ENCODE measurements around the gene MTFMT. TPM values are rescaled to one million over a fixed set of nuclear protein-coding genes. Genes with fewer than 3 reads are reported as not detected.
A peak's percentile ranks its signal among the peaks of the same experiment; 100 is the strongest.
"Not testable (repeated sequence)": the region's sequence is repeated elsewhere in the genome, so short reads cannot be mapped to it uniquely, and the experiment has no call there.

MTFMT gene
- total RNA-seq, 2 experiments from 2014 or later: 19.0 to 19.9 TPM

DNA sequence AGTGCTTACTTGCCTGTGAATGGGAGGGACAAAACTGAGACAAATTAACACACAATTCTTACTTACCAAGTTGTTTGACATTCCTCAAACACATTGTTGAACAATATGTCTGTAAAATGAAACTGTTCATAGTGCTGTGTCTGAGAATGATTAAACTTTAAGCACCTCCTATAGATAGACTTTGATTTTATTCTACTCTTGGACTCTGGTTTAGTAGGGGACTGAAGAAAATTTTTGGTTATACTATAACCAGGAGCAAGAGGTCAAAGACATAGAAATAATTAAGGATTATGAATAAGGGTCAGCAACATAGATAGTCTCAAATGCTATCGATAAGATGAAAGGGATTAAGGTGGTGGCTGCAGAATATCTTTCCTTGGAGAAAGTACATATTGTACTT lies 7.9 kb upstream of the MTFMT start:
- ATAC-seq (no peak), DNase-seq (no peak)
- Mint-ChIP-seq H3K36me3 (ENCODE audit: low read depth) (no peaks in the 10 kb centered on the region), H3K27me3 (no peaks in the 10 kb centered on the region), H3K4me3 (no peak overlapping the region), H3K4me1 (peaks cover 7% of the 10 kb centered on the region), H3K27ac (no peak overlapping the region), H3K9me3 (ENCODE audit: low read depth) (no peaks in the 10 kb centered on the region)
- ChIA-PET POLR2A (no interaction called here), CTCF (no interaction called here)
- intact Hi-C loops (cut with DNase I, micrococcal nuclease): no loop called here

DNA sequence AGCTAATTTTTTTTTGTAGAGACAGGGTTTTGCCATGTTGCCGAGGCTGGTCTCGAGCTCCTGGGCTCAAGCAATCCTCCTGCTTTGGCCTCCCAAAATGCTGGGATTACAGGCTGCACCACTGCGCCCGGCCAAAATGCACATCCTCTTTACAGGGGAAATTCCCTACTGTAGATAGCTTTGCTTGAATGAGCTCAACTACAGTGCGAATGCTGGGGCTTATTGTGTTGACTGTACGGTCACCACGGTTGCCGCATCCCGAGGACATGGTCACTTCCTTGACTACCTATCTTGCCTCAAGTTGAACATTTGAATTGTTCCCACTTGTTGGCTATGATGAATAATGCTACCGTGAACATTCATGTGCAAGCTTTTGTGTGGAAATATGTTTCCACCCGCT lies 5.3 kb upstream of the MTFMT start:
- Mint-ChIP-seq H3K4me1 (peaks cover 7% of the 10 kb centered on the region), H3K9me3 (ENCODE audit: low read depth) (no peaks in the 10 kb centered on the region), H3K4me3 (no peak overlapping the region), H3K27me3 (no peaks in the 10 kb centered on the region), H3K27ac (no peak overlapping the region), H3K36me3 (ENCODE audit: low read depth) (no peaks in the 10 kb centered on the region)
- ChIA-PET POLR2A (interaction anchor here (1.1 kb wide), 1 partner anchor 265 kb away, joined by 5 read pairs; no protein-coding TSS in a partner anchor), CTCF (interaction anchor here (0.6 to 1.7 kb wide), 6 partner anchors 12 to 236 kb away, joined by 3 to 10 read pairs (median 4); no protein-coding TSS in a partner anchor)
- no peak for DNase-seq
- intact Hi-C loops (cut with DNase I, micrococcal nuclease): loop anchor here (5.0 kb wide), 2 partner anchors 263 to 302 kb away; partner anchors contain the start of gene RNU5A-1 (in 1 of the 2)
- no peak for ATAC-seq

DNA sequence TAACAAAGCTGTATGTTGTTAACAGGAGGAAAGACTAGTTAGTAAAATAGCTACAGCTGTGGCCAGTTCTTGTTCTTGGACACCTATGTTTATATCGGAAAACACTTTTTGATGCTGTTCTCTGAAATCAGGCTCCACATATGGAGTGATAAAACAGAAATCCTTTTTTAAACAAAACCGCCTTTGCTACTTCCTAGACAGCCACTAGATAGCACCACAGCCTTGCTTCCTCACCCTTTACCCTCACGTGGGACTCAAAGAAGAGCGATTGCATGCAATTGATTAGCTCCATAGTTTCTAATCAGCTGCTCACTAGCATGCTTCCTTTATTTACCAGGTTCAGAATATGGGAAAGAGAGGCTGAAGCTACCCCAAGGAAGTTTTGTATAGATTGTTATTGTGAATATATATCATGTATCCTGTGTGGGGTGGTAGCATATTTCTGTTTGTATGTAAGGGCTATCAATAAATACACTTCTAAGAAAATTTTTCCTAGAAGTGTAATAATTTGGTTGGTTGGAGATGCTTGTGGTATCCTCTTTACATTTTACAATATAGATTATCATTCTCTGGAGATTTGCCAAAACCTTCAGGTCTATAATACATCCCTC lies 4.3 kb upstream of the MTFMT start:
- no peaks in the 10 kb centered on the region for H3K36me3 Mint-ChIP-seq (ENCODE audit: low read depth)
- ChIA-PET CTCF (interaction anchor here (0.6 to 1.7 kb wide), 18 partner anchors 9 to 346 kb away, joined by 3 to 14 read pairs (median 4); partner anchors contain the start of genes KBTBD13 and SLC51B), POLR2A (interaction anchor here (1.1 kb wide), 1 partner anchor 266 kb away, joined by 5 read pairs; no protein-coding TSS in a partner anchor)
- H3K27me3 Mint-ChIP-seq: no peaks in the 10 kb centered on the region
- intact Hi-C loops (cut with DNase I, micrococcal nuclease): loop anchor here (1.0 to 5.0 kb wide), 6 partner anchors 45 to 352 kb away; partner anchors contain the start of gene RNU5A-1 (in 1 of the 2)
- H3K27ac Mint-ChIP-seq: no peak overlapping the region
- DNase-seq (peak; percentile 45), ATAC-seq (peak; percentile 47)
- peaks cover 7% of the 10 kb centered on the region for H3K4me1 Mint-ChIP-seq
- no peaks in the 10 kb centered on the region for H3K9me3 Mint-ChIP-seq (ENCODE audit: low read depth)
- no peak overlapping the region for H3K4me3 Mint-ChIP-seq

DNA sequence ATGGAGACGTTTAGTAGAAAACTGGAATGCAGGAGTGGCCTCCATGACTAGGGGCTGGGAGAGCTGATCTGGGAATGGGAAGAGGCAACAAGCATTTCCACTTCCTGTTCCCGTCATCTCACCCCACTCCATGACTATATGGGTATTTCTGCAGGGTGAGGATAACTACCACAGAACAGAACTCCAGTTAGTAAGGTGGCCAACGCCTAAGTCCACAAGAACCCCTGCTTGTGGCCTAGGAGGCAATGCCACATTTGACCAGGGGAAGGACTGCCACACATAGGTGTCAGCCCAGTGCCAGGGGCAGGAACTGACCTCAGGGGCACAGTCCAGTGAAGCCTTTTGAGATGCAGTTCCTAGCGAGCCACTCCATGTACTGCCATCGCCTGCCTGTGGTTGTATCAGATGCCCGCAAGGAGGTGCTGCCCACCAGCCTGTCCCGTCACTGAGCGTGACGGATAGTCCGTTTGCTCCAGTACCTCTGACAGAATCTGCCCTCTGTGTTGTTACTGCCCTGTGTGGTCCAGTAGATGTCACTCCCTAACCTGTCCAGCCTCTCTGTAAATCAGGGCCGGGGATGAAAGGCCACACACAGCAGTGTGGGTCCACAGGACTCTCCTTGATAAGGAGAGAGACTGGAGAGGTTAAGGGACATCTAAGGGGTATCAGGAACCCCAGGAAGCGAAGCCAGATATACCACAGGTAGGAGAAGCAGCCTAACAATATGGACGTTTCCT lies 3.5 kb upstream of the MTFMT start:
- DNase-seq: peak; percentile 69
- CTCF ChIA-PET: interaction anchor here (0.7 to 1.7 kb wide), 14 partner anchors 10 to 302 kb away, joined by 3 to 14 read pairs (median 4); partner anchors contain the start of gene SLC51B
- Mint-ChIP-seq H3K27me3 (no peaks in the 10 kb centered on the region), H3K27ac (no peak overlapping the region), H3K4me3 (no peak overlapping the region), H3K9me3 (ENCODE audit: low read depth) (no peaks in the 10 kb centered on the region), H3K36me3 (ENCODE audit: low read depth) (peaks cover 4% of the 10 kb centered on the region), H3K4me1 (peaks cover 12% of the 10 kb centered on the region)
- POLR2A ChIA-PET: no interaction called here
- peak; percentile 59 for ATAC-seq
- intact Hi-C loops (cut with DNase I, micrococcal nuclease): loop anchor here (1.0 to 5.0 kb wide), 6 partner anchors 45 to 352 kb away; partner anchors contain the start of gene RNU5A-1 (in 1 of the 2)

DNA sequence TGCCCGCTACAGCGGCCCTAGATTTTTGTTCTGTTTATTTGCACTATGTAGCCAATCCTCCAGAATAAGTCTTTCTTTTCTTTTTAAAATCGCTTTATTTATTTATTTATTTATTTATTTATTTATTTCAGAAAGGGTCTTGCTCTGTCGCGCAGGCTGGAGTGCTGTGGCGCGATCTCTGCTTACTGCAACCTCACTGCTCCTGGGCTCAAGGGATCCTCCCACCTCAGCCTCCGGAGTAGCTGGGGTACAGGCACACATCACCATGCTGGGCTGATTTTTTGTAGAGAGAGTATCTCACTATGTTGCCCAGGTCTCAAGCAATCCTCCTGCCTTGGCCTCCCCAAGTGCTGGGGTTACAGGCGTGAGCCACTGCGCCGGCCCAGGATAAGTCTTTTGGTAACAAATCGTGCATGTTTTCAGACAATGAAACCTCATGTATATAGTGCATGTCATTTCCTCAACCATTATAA lies 333 bp upstream of the MTFMT start:
- H3K27ac Mint-ChIP-seq: peak overlapping the region; percentile 44
- peaks cover 19% of the 10 kb centered on the region for H3K36me3 Mint-ChIP-seq (ENCODE audit: low read depth)
- intact Hi-C loops (cut with DNase I, micrococcal nuclease): loop anchor here (1.0 to 5.0 kb wide), 11 partner anchors 20 to 297 kb away; partner anchors contain the start of genes CLPX (in 1 of the 2), PARP16 (in 1 of the 2), PDCD7 (in 1 of the 2) and RNU5A-1 (in 1 of the 2)
- ATAC-seq: no peak
- no peaks in the 10 kb centered on the region for H3K27me3 Mint-ChIP-seq
- H3K4me3 Mint-ChIP-seq: peak overlapping the region; percentile 85
- no peaks in the 10 kb centered on the region for H3K9me3 Mint-ChIP-seq (ENCODE audit: low read depth)
- POLR2A ChIA-PET: no interaction called here
- H3K4me1 Mint-ChIP-seq: peaks cover 20% of the 10 kb centered on the region
- no peak for DNase-seq
- CTCF ChIA-PET: interaction anchor here (0.9 to 1.2 kb wide), 2 partner anchors 46 to 48 kb away, joined by 3 to 4 read pairs; partner anchors contain the start of gene KBTBD13

DNA sequence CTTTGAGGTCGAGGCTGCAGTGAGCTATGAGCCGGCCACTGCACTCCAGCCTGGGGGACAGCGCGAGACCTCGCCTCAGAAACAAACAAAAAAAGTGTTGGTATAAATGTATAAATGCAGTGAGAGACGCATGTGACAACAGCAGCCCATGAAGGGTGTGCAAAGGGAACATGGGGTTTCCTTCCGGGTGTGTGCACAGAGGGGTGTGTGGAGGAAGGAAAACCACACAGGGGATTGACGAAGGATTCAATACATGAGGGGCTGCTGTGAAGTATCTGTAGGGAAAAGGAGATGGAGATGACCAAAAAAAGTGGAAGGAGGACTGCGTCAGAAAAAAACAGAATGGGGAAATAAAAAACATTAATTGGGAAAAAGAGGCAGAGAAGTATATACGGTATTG lies 1.1 kb downstream of the MTFMT start:
- peaks cover 28% of the 10 kb centered on the region for H3K36me3 Mint-ChIP-seq (ENCODE audit: low read depth)
- DNase-seq (no peak), ATAC-seq (no peak)
- H3K4me3 Mint-ChIP-seq: peak overlapping the region; percentile 85
- H3K27ac Mint-ChIP-seq: peak overlapping the region; percentile 79
- POLR2A ChIA-PET: no interaction called here
- CTCF ChIA-PET: interaction anchor here (0.9 kb wide), 1 partner anchor 75 kb away, joined by 3 read pairs; no protein-coding TSS in a partner anchor
- intact Hi-C loops (cut with DNase I, micrococcal nuclease): loop anchor here (2.0 to 5.0 kb wide), 5 partner anchors 36 to 276 kb away; partner anchors contain the start of genes PARP16 (in 1 of the 2), PDCD7 (in 1 of the 2) and RNU5B-1 (in 1 of the 2)
- no peaks in the 10 kb centered on the region for H3K27me3 Mint-ChIP-seq
- no peaks in the 10 kb centered on the region for H3K9me3 Mint-ChIP-seq (ENCODE audit: low read depth)
- peaks cover 17% of the 10 kb centered on the region for H3K4me1 Mint-ChIP-seq

DNA sequence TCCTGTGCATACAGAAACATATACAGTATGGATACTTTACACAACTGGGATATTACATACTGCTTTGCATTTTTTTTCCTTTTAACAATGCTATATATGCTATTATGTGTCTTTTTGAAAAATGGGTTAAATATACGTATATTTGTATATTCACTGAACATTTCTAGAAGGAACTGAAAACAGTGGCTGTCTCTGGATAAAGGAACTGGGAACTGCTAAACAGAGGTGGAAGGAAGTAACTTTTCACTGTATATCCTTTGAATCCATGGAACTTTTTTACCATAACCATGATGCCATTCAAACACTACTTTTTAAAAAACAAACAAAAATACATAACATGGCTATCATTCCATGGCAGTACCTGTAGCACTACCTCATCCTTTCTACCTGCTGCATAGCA lies 1.8 kb downstream of the MTFMT start:
- peaks cover 31% of the 10 kb centered on the region for H3K36me3 Mint-ChIP-seq (ENCODE audit: low read depth)
- no peak for ATAC-seq
- intact Hi-C loops (cut with DNase I, micrococcal nuclease): loop anchor here (5.0 kb wide), 2 partner anchors 35 to 190 kb away; no protein-coding TSS in a partner anchor
- H3K27ac Mint-ChIP-seq: no peak overlapping the region
- H3K4me3 Mint-ChIP-seq: peak overlapping the region; percentile 85
- POLR2A ChIA-PET: no interaction called here
- CTCF ChIA-PET: interaction anchor here (0.9 kb wide), 1 partner anchor 76 kb away, joined by 3 read pairs; no protein-coding TSS in a partner anchor
- H3K9me3 Mint-ChIP-seq (ENCODE audit: low read depth): no peaks in the 10 kb centered on the region
- H3K27me3 Mint-ChIP-seq: no peaks in the 10 kb centered on the region
- H3K4me1 Mint-ChIP-seq: peaks cover 14% of the 10 kb centered on the region
- no peak for DNase-seq

DNA sequence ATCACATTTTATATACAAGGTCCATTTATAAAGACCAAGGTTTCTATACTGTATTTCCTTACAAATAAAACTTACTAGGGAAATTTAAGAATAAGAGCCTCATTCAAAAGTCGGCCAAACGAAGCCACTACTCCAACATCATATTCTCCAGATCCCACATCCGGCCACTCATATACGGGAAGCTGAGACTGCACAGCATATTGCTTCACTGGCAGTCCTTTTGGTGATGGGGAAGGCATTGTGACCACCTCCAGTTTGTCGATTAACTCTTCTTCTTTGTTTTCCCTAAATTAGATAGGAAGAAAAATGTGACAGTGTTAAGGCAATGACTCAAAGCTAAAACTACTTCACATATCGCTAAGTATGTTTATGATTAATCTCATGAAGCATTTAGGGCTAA lies 2.7 kb downstream of the MTFMT start:
- no peak overlapping the region for H3K27ac Mint-ChIP-seq
- intact Hi-C loops (cut with DNase I, micrococcal nuclease): loop anchor here (5.0 kb wide), 2 partner anchors 34 to 189 kb away; no protein-coding TSS in a partner anchor
- no peaks in the 10 kb centered on the region for H3K27me3 Mint-ChIP-seq
- no peak for DNase-seq
- H3K4me1 Mint-ChIP-seq: peaks cover 14% of the 10 kb centered on the region
- no peak for ATAC-seq
- no peaks in the 10 kb centered on the region for H3K9me3 Mint-ChIP-seq (ENCODE audit: low read depth)
- H3K4me3 Mint-ChIP-seq: no peak overlapping the region
- H3K36me3 Mint-ChIP-seq (ENCODE audit: low read depth): peaks cover 31% of the 10 kb centered on the region
- ChIA-PET CTCF (no interaction called here), POLR2A (interaction anchor here (0.7 to 0.8 kb wide), 2 partner anchors 278 to 430 kb away, joined by 3 to 4 read pairs; partner anchors contain the start of gene RNU5B-1)

DNA sequence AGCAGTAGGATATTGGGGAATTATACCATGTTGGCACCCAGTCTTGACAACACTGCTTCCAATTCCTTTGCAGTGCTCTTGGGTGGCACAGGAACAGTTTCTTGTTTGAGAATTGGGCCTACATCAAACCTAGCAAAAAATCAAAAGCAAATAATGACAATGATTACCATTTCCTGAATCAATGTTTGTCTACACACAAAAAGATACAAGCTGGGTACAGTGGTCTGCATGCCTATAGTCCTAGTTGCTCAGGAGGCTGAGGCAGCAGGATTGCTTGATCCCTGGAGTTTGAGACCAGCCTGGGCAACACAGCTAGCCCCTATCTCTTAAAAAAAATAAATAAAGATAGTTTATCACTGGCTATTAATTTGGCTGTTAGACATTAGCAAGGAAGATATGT lies 8.0 kb downstream of the MTFMT start:
- ATAC-seq: no peak
- H3K27me3 Mint-ChIP-seq: no peaks in the 10 kb centered on the region
- CTCF ChIA-PET: interaction anchor here (0.7 kb wide), 1 partner anchor 71 kb away, joined by 3 read pairs; no protein-coding TSS in a partner anchor
- no peak overlapping the region for H3K4me3 Mint-ChIP-seq
- peaks cover 58% of the 10 kb centered on the region for H3K36me3 Mint-ChIP-seq (ENCODE audit: low read depth)
- no peak overlapping the region for H3K27ac Mint-ChIP-seq
- H3K9me3 Mint-ChIP-seq (ENCODE audit: low read depth): no peaks in the 10 kb centered on the region
- POLR2A ChIA-PET: no interaction called here
- intact Hi-C loops (cut with DNase I, micrococcal nuclease): no loop called here
- no peaks in the 10 kb centered on the region for H3K4me1 Mint-ChIP-seq
- DNase-seq: no peak

DNA sequence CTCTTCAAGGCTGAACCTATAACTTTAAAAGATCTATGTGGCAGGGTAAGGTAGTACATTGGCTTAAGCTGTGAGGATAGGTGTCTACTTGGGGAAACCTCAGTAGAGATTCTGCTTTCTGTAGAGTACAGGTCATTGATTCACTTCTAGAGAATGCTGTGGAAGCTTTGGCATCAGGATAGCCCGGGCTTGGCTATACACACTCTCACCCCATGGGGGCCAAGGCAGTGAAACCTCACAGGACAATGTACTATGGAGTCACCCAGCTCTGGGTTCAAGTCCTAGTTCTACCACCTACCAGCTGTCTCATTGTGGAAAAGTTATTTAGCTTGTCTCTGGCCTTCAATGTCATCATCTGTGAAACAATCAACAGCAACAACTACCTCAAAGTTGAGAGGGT lies 9.0 kb downstream of the MTFMT start:
- Mint-ChIP-seq H3K9me3 (ENCODE audit: low read depth) (no peaks in the 10 kb centered on the region), H3K27me3 (no peaks in the 10 kb centered on the region), H3K36me3 (ENCODE audit: low read depth) (peaks cover 56% of the 10 kb centered on the region), H3K27ac (no peak overlapping the region), H3K4me1 (no peaks in the 10 kb centered on the region), H3K4me3 (no peak overlapping the region)
- intact Hi-C loops (cut with DNase I, micrococcal nuclease): no loop called here
- ATAC-seq (peak; percentile 33), DNase-seq (no peak)
- ChIA-PET POLR2A (no interaction called here), CTCF (interaction anchor here (0.5 to 1.7 kb wide), 5 partner anchors 13 to 536 kb away, joined by 3 to 5 read pairs (median 3); no protein-coding TSS in a partner anchor)

DNA sequence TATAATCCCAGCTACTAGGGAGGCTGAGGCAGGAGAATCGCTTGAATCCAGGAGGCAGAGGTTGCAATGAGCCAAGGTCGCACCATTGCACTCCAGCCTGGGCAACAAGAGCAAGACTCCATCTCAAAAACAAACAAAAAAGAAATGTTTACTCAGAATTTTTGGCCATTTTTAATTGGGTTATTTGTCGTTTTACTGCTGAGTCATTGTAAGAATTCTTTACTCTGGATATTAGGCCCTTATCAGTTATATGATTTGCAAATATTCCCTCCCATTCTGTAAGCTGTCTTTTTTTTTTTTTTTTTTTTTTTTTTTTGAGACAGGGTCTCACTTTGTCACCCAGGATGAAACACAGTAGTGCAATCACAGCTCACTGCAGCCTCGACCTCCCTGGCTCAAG lies 18.2 kb downstream of the MTFMT start:
- DNase-seq; ATAC-seq; intact Hi-C loops (cut with DNase I, micrococcal nuclease); H3K4me1 Mint-ChIP-seq; POLR2A ChIA-PET; H3K9me3 Mint-ChIP-seq (ENCODE audit: low read depth); H3K27me3 Mint-ChIP-seq; H3K4me3 Mint-ChIP-seq; H3K27ac Mint-ChIP-seq: not testable (repeated sequence)
- CTCF ChIA-PET: interaction anchor here (0.6 to 1.3 kb wide), 2 partner anchors 9 to 246 kb away, joined by 3 to 4 read pairs; no protein-coding TSS in a partner anchor
- peaks cover 45% of the 10 kb centered on the region for H3K36me3 Mint-ChIP-seq (ENCODE audit: low read depth)
